K562 (cell line): ENCODE results near the gene HGF. TPM values are rescaled to one million over a fixed set of nuclear protein-coding genes. Genes with fewer than 3 reads are reported as not detected.

Experiments
- ATAC-seq: fragments of 200-7000 bp; cut with Tn5 transposase; 3 replicates; pipeline ENCODE4 v1.9.1; 2020; ENCODE audit warnings: moderate library complexity
- BruUV-seq: library from RNA; stranded (reverse); fragments of 400-500 nt; replicated peaks from 2 replicates; lab custom pipeline; 2021; lab: Mats Ljungman, UMichigan
- CTCF ChIA-PET: fragments of 300-600 bp; formaldehyde crosslinking; extraction: SDS; loops from one replicate; lab custom pipeline; 2021; ENCODE audit warnings: low intra/inter-chr PET ratio; lab: Yijun Ruan, JAX
- POLR2A ChIA-PET: fragments of 300-600, 350-650 bp; sonication (Branson Sonifier 250); formaldehyde crosslinking; extraction: SDS; loops from one replicate; lab custom pipeline; 2021; ENCODE audit warnings: antibody characterized with exemption, inconsistent platforms; lab: Yijun Ruan, JAX
- DNase-seq, 4 experiments: peaks; one replicate each; pipeline versions ENCODE4 v3.0.0 to v3.0.0-alpha.2; 2011 to 2018; ENCODE audit warnings: low spot score in 3 of 4, mixed read lengths in 3 of 4; ENCODE audit errors: extremely low read depth in 1 of 4
- FAIRE-seq: peaks from 2 replicates; lab custom pipeline; 2011; peaks lifted over from hg19 to GRCh38; lab: Jason Lieb, UNC
- H2AFZ ChIP-seq: 2 replicates; pipeline ENCODE4 v1.6.0; 2011; ENCODE audit warnings: low read depth, low read length, control low read depth, inconsistent platforms
- H3K27ac ChIP-seq: fragments of 200-600 bp; 3 replicates; pipeline ENCODE4 v1.8.0; 2011; ENCODE audit warnings: low read depth, mild to moderate bottlenecking, control low read depth, inconsistent platforms, low read length, moderate library complexity, mixed read lengths; ENCODE audit errors: extremely low read depth
- H3K27me3 ChIP-seq, 2 experiments: fragments of 300-600 bp in 1 of 2; 2 replicates in 1 of 2; 3 replicates in 1 of 2; pipeline versions ENCODE4 v1.6.0 to v1.8.0; 2011; ENCODE audit warnings: inconsistent platforms in 2 of 2, low read length in 2 of 2, mild to moderate bottlenecking in 1 of 2, mixed read lengths in 1 of 2, moderate library complexity in 1 of 2; ENCODE audit not compliant: control insufficient read depth in 2 of 2, insufficient read depth in 2 of 2
- H3K36me3 ChIP-seq: fragments of 300-600 bp; 3 replicates; pipeline ENCODE4 v1.8.0; 2011; ENCODE audit warnings: mild to moderate bottlenecking, low read length, inconsistent platforms; ENCODE audit not compliant: control insufficient read depth, insufficient read depth
- H3K4me1 ChIP-seq, 2 experiments: fragments of 200-600 bp in 1 of 2; replicated peaks in 1 of 2; 2 replicates in 1 of 2; 3 replicates in 1 of 2; pipeline versions ENCODE4 v1.5.1 to v1.8.0; 2011; ENCODE audit warnings: inconsistent platforms in 2 of 2, low read length in 2 of 2, mild to moderate bottlenecking in 1 of 2, mixed read lengths in 1 of 2, moderate library complexity in 1 of 2; ENCODE audit not compliant: control insufficient read depth in 2 of 2, insufficient read depth in 2 of 2
- H3K4me2 ChIP-seq: 2 replicates; pipeline ENCODE4 v1.6.1; 2011; ENCODE audit warnings: low read length, control low read depth, inconsistent platforms, mixed read lengths; ENCODE audit not compliant: insufficient read depth
- H3K4me3 ChIP-seq: fragments of 200-600 bp; sonication (generic), shearing (Covaris generic); 2 replicates; pipeline ENCODE4 v1.5.1; 2016; ENCODE audit warnings: control low read depth, inconsistent platforms
- H3K79me2 ChIP-seq: fragments of 200-600 bp; 3 replicates; pipeline ENCODE4 v1.8.0; 2011; ENCODE audit warnings: low read length, inconsistent platforms; ENCODE audit not compliant: control insufficient read depth, insufficient read depth
- H3K9ac ChIP-seq, 2 experiments: 2 replicates each; pipeline versions ENCODE4 v1.6.0 to v1.6.1; 2011; ENCODE audit warnings: low read depth in 2 of 2, low read length in 2 of 2, control low read depth in 1 of 2, inconsistent platforms in 1 of 2, mild to moderate bottlenecking in 1 of 2, mixed read lengths in 1 of 2; ENCODE audit not compliant: insufficient read depth in 1 of 2
- H3K9me1 ChIP-seq: one replicate; pipeline ENCODE4 v1.6.0; 2011; ENCODE audit warnings: inconsistent platforms, mild to moderate bottlenecking, low read length, moderate library complexity; ENCODE audit not compliant: control insufficient read depth, insufficient read depth
- H3K9me3 ChIP-seq: replicated peaks from 2 replicates; pipeline ENCODE4 v1.5.1; 2011; ENCODE audit warnings: low read depth, low read length, inconsistent platforms; ENCODE audit not compliant: control insufficient read depth, insufficient read depth
- H4K20me1 ChIP-seq: replicated peaks from 2 replicates; pipeline ENCODE4 v1.6.1; 2011; ENCODE audit warnings: low read length, inconsistent platforms, mixed read lengths; ENCODE audit not compliant: control insufficient read depth, insufficient read depth
- BRCA1 ChIP-seq, 2 experiments: fragments of 450-650 bp in 1 of 2; sonication (generic) in 1 of 2; formaldehyde crosslinking in 1 of 2; IDR thresholded peaks; 2 replicates each; pipeline versions ENCODE4 v1.5.0 to v1.6.1; 2017 to 2020; ENCODE audit warnings: mild to moderate bottlenecking in 1 of 2, missing genetic modification reagents in 1 of 2
- CXXC5 ChIP-seq: fragments of 250-450 bp; sonication (Bioruptor Pico); IDR thresholded peaks from 2 replicates; pipeline ENCODE4 v1.8.0; 2022; ENCODE audit warnings: inconsistent platforms, mild to moderate bottlenecking, moderate library complexity
- LARP7 ChIP-seq: fragments of 450-650 bp; IDR thresholded peaks from 2 replicates; pipeline ENCODE4 v1.6.1; 2016
- NR3C1 ChIP-seq: sonication (generic); formaldehyde crosslinking; IDR thresholded peaks from 2 replicates; pipeline ENCODE4 v1.8.1; 2022; ENCODE audit warnings: missing genetic modification reagents
- SMAD2 ChIP-seq: fragments of 150-350 bp; IDR thresholded peaks from 2 replicates; pipeline ENCODE4 v1.6.1; 2014; ENCODE audit warnings: low read depth, mild to moderate bottlenecking, low read length
- SMARCA5 ChIP-seq: fragments of 450-650 bp; IDR thresholded peaks from 2 replicates; pipeline ENCODE4 v1.6.1; 2016
- SRF ChIP-seq, 2 experiments: fragments of 250-450, 450-650 bp in 1 of 2; sonication (Bioruptor Pico) in 1 of 2; sonication (generic) in 1 of 2; formaldehyde crosslinking; IDR thresholded peaks; 2 replicates each; pipeline versions ENCODE4 v1.5.0 to v1.5.1; 2020 to 2022; ENCODE audit warnings: mild to moderate bottlenecking in 1 of 2, missing genetic modification reagents in 1 of 2
- YBX1 ChIP-seq: fragments of 450-650 bp; IDR thresholded peaks from 2 replicates; pipeline ENCODE4 v1.7.1; 2016; ENCODE audit warnings: mild to moderate bottlenecking
- WGBS: fragments of 100-300 bp; shearing (Covaris generic); methylation state at CpG from one replicate; pipeline ENCODE4 v1.1.6; 2016; ENCODE audit warnings: low coverage, mixed read lengths; ENCODE audit not compliant: insufficient coverage; ENCODE audit errors: missing lambda C conversion rate; 5-methylcytosine and 5-hydroxymethylcytosine counted together
- in situ Hi-C: fragments of 300-500 bp; cut with MboI; formaldehyde crosslinking; loops from 4 replicates; pipeline ENCODE4 v1.15.0; 2018; ENCODE audit warnings: inconsistent platforms, mixed read lengths
- intact Hi-C: fragments of 100-400 bp; cut with micrococcal nuclease; formaldehyde crosslinking; loops from 2 replicates; pipeline ENCODE4 v1.14.2; 2022
- polyA plus RNA-seq, 8 experiments: library from polyadenylated mRNA; depleted of rRNA in 4 of 8; stranded (reverse) in 5 of 8; unstranded in 3 of 8; fragments of >200 nt; fragmentation: Nextera tagmentation in 2 of 8; fragmentation: Illumina TruSeq in 1 of 8; extraction: Ambion mirVana in 2 of 8; extraction: Trizol in 1 of 8; gene quantifications; 2 replicates each; pipeline versions ENCODE4 v1.2.1 to v1.2.3, GENCODE V29; 2011 to 2014; ENCODE audit warnings: inconsistent platforms in 1 of 8, missing spikeins in 1 of 8
- total RNA-seq, 7 experiments: library from RNA; depleted of rRNA in 6 of 7; stranded (reverse); fragments of >200 nt in 6 of 7; fragmentation: Illumina TruSeq in 2 of 7; extraction: Trizol in 2 of 7; gene quantifications; 2 replicates each; pipeline versions ENCODE4 v1.2.1 to v1.2.3, GENCODE V29; 2011 to 2021; ENCODE audit warnings: low replicate concordance in 1 of 7
- TF ChIP-seq, protein P1 (sequence below): fragments of 450-650 bp; conservative IDR thresholded peaks from 2 replicates; pipeline ENCODE4 v1.6.1; 2016; ENCODE audit warnings: missing genetic modification characterization, low read depth, mild to moderate bottlenecking, missing compliant biosample characterization, moderate library complexity
- TF ChIP-seq, protein P2 (sequence below): fragments of 250-450 bp; sonication (Bioruptor Pico); IDR thresholded peaks from 2 replicates; pipeline ENCODE4 v1.8.0; 2021; ENCODE audit warnings: mild to moderate bottlenecking, moderate library complexity
- TF ChIP-seq, protein P3 (sequence below): fragments of 450-650 bp; IDR thresholded peaks from 2 replicates; pipeline ENCODE4 v1.6.1; 2016; ENCODE audit warnings: missing biosample characterization, missing genetic modification characterization
- TF ChIP-seq, protein P4 (sequence below): fragments of 450-650 bp; conservative IDR thresholded peaks from 2 replicates; pipeline ENCODE4 v1.6.1; 2016; ENCODE audit warnings: missing genetic modification characterization, low read depth, mild to moderate bottlenecking, control low read depth, missing compliant biosample characterization

HGF gene
- total and polyA plus RNA-seq, 9 of the 15 experiments (the other 6 are each of a cell fraction or from before 2014, with no cell fraction given), result 0.02 TPM; not detected in 8

DNA sequence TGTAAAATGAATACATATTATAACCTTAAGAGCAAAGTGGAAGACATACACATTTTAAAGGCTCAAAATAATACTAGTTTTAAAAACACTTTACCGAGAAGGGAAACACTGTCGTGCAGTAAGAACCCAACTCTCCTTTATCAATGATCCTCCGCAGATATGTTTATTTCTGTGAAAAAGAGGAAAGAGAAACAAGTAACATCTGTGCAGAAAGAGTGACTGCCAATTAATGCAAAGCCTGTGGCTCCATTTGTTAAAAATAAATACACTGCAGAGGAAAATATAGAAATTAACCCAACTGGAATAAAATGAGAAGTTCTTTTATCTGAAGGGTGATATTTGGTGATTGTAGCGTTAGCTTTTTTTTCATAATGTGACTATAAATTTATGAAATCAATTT, 62.7 kb downstream of the HGF start:
- no peaks in the 10 kb centered on the region for H3K9me3 ChIP-seq
- intact Hi-C loops (no loop called here), in situ Hi-C loops (no loop called here)
- no peak overlapping the region for H3K4me2 ChIP-seq
- no peaks in the 10 kb centered on the region for H4K20me1 ChIP-seq
- no peak overlapping the region for H3K27ac ChIP-seq
- POLR2A ChIA-PET, result no interaction called here
- no TSS peak for BruUV-seq
- FAIRE-seq (no peak), ATAC-seq (no peak), DNase-seq (no peak)
- no peaks in the 10 kb centered on the region for H3K27me3 ChIP-seq
- no peak overlapping the region for H3K4me3 ChIP-seq
- H3K9me1 ChIP-seq, result no peaks in the 10 kb centered on the region
- H2AFZ ChIP-seq, result no peak overlapping the region
- CTCF ChIA-PET, result no interaction called here
- no peaks in the 10 kb centered on the region for H3K36me3 ChIP-seq
- TF ChIP-seq NR3C1 (CRISPR knock-in tag) (no peak), BRCA1 (IDR thresholded peaks at IDR 0.05) (no peak), BRCA1 (CRISPR knock-in tag; IDR thresholded peaks at IDR 0.05) (no peak)
- TF ChIP-seq, protein P1, sequence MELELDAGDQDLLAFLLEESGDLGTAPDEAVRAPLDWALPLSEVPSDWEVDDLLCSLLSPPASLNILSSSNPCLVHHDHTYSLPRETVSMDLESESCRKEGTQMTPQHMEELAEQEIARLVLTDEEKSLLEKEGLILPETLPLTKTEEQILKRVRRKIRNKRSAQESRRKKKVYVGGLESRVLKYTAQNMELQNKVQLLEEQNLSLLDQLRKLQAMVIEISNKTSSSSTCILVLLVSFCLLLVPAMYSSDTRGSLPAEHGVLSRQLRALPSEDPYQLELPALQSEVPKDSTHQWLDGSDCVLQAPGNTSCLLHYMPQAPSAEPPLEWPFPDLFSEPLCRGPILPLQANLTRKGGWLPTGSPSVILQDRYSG, result no peak
- H3K79me2 ChIP-seq, result no peaks in the 10 kb centered on the region
- no peak overlapping the region for H3K9ac ChIP-seq
- H3K4me1 ChIP-seq, result no peaks in the 10 kb centered on the region
- WGBS, result 1% methylated on average over 4 of the region's 4 CpGs

DNA sequence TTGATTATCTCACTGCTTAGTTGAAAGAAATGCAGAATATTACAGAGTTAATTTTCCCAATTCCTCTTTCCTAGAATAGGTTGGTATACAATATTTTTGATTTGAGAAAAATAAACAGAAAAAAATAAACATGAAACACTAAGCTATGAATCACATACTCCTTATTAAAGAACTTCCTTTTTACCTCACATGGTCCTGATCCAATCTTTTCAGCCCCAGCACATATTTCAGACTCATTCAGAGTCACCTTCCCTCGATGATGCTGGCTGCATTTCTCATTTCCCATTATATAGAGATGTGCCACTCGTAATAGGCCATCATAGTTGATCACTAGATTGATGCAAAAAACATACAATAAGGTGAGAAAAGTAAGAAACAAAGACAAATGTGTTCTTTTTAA, 64.6 kb downstream of the HGF start:
- Histone ChIP-seq H2AFZ (no peak overlapping the region), H3K36me3 (no peaks in the 10 kb centered on the region), H4K20me1 (no peaks in the 10 kb centered on the region), H3K9me1 (no peaks in the 10 kb centered on the region), H3K4me3 (no peak overlapping the region), H3K79me2 (no peaks in the 10 kb centered on the region), H3K9ac (no peak overlapping the region), H3K27ac (no peak overlapping the region), H3K27me3 (no peaks in the 10 kb centered on the region), H3K9me3 (no peaks in the 10 kb centered on the region), H3K4me1 (no peaks in the 10 kb centered on the region), H3K4me2 (no peak overlapping the region)
- no TSS peak for BruUV-seq
- intact Hi-C loops (no loop called here), in situ Hi-C loops (no loop called here)
- ChIA-PET CTCF (no interaction called here), POLR2A (no interaction called here)
- FAIRE-seq, result no peak
- ATAC-seq, result no peak
- WGBS, result 0% methylated on average over 2 of the region's 2 CpGs
- DNase-seq, result no peak
- TF ChIP-seq SRF (CRISPR knock-in tag; IDR thresholded peaks at IDR 0.05) (no peak), LARP7 (no peak), SMARCA5 (no peak), SMAD2 (no peak), CXXC5 (CRISPR knock-in tag) (no peak), YBX1 (no peak)
- TF ChIP-seq, protein P2, sequence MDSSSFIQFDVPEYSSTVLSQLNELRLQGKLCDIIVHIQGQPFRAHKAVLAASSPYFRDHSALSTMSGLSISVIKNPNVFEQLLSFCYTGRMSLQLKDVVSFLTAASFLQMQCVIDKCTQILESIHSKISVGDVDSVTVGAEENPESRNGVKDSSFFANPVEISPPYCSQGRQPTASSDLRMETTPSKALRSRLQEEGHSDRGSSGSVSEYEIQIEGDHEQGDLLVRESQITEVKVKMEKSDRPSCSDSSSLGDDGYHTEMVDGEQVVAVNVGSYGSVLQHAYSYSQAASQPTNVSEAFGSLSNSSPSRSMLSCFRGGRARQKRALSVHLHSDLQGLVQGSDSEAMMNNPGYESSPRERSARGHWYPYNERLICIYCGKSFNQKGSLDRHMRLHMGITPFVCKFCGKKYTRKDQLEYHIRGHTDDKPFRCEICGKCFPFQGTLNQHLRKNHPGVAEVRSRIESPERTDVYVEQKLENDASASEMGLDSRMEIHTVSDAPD (CRISPR knock-in tag), result no peak
- TF ChIP-seq, protein P3, sequence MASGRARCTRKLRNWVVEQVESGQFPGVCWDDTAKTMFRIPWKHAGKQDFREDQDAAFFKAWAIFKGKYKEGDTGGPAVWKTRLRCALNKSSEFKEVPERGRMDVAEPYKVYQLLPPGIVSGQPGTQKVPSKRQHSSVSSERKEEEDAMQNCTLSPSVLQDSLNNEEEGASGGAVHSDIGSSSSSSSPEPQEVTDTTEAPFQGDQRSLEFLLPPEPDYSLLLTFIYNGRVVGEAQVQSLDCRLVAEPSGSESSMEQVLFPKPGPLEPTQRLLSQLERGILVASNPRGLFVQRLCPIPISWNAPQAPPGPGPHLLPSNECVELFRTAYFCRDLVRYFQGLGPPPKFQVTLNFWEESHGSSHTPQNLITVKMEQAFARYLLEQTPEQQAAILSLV (tag), result no peak
- TF ChIP-seq, protein P4, sequence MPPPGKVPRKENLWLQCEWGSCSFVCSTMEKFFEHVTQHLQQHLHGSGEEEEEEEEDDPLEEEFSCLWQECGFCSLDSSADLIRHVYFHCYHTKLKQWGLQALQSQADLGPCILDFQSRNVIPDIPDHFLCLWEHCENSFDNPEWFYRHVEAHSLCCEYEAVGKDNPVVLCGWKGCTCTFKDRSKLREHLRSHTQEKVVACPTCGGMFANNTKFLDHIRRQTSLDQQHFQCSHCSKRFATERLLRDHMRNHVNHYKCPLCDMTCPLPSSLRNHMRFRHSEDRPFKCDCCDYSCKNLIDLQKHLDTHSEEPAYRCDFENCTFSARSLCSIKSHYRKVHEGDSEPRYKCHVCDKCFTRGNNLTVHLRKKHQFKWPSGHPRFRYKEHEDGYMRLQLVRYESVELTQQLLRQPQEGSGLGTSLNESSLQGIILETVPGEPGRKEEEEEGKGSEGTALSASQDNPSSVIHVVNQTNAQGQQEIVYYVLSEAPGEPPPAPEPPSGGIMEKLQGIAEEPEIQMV, result no peak
